ENCODE data around the gene SLC15A1. TPM values are rescaled to one million over a fixed set of nuclear protein-coding genes. Genes with fewer than 3 reads are reported as not detected.

The SLC15A1 gene
- total and polyA plus RNA-seq, 9 donors, result 0.04 to 14.1 (median 0.21) TPM; not detected in 1

DNA sequence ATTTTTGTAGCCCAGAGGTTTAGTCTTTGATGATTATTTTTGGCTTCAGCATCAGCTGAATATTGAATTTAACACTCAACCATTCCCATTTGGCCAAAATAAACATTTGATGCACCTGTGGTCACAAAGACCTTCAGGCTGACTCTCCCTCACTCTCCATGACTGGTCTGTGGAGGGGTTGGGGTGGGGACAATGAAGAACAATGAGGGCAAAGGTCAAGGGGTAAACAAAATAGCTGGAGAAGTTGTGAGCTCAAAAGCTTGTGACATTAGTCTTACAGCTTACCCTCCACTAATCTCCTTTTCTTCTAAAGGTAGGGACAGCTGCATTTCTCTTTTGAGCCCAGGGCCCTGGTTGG is 86.9 kb downstream of the SLC15A1 start:
- no peak overlapping the region for H3K4me3 ChIP-seq (ENCODE audit: low read length)

DNA sequence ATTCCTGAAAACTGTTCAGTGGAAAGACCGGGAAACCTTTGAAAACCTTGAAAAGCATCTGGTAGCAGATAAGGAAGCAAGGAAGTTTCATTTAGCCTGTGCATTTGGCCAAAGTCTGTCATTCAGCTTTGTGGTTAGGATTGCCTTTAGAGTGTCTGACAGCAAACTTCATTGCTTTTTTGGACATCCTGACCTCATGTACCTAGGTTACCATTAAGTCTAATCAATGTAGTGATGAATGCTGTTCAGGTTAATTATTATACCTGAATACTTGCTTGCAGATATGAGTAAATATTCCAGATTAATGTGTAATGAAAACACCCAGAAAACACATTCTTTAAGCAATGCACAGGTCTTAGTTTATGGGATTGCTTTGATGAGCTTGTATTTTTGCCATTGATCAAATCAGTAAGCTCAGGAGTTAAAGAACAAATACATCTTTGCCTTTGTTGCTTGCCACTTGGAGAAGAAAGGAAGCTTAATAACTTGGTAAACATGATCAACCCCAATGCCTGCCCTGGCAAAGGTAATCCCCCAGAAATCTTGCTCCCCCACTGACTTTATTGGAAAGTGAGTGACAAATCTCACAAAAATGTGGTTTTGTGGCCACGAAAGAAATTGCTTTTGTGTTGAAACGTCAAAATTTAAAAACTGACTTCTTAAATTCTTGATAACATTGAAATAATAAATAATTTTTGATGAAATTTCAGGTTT is 87.4 kb downstream of the SLC15A1 start:
- DNase-seq, result no peak
- WGBS (ENCODE audit: insufficient coverage), result no CpG with 5 or more reads among the region's 3 CpGs
- Histone ChIP-seq H3K4me1 (ENCODE audit: control insufficient read depth, insufficient read depth, low read length) (no peaks in the 10 kb centered on the region), H3K27me3 (ENCODE audit: control insufficient read depth, insufficient read depth, low read length) (peaks cover 6% of the 10 kb centered on the region), H3K36me3 (ENCODE audit: control insufficient read depth, insufficient read depth, low read length) (no peaks in the 10 kb centered on the region), H3K9me3 (replicated peaks; ENCODE audit: control insufficient read depth, low read depth, low read length) (no peaks in the 10 kb centered on the region), H3K27ac (ENCODE audit: low read length) (no peak overlapping the region), H3K4me3 (ENCODE audit: low read length) (no peak overlapping the region)

More for the DNA sequence above, 86.9 kb downstream of the SLC15A1 start:
- Histone ChIP-seq H3K36me3 (ENCODE audit: control insufficient read depth, insufficient read depth, low read length) (no peaks in the 10 kb centered on the region), H3K4me1 (ENCODE audit: control insufficient read depth, insufficient read depth, low read length) (no peaks in the 10 kb centered on the region), H3K9me3 (replicated peaks; ENCODE audit: control insufficient read depth, low read depth, low read length) (no peaks in the 10 kb centered on the region), H3K27ac (ENCODE audit: low read length) (no peak overlapping the region), H3K27me3 (ENCODE audit: control insufficient read depth, insufficient read depth, low read length) (peaks cover 8% of the 10 kb centered on the region)
- no peak for DNase-seq

DNA sequence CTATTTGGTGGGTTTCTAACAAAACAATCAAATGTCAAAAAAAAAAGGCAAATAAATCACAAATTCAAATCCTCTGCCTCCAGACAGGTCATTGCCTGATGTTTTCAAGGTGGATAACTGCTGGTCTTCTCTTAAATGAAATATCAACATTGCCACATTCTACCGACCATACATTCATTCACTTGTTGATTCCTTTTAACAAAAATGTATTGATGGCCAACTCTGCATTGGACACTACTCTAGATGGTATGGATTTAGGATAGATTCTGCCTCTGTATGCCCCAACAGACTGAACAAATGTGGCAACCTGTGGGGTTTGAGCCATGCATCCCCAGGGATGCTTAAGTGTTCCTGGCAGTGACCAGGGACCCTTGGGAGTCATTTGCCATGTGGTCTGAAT is 88.0 kb downstream of the SLC15A1 start:
- Histone ChIP-seq H3K9me3 (replicated peaks; ENCODE audit: control insufficient read depth, low read depth, low read length) (no peaks in the 10 kb centered on the region), H3K27me3 (ENCODE audit: control insufficient read depth, insufficient read depth, low read length) (peaks cover 6% of the 10 kb centered on the region), H3K4me1 (ENCODE audit: control insufficient read depth, insufficient read depth, low read length) (no peaks in the 10 kb centered on the region), H3K36me3 (ENCODE audit: control insufficient read depth, insufficient read depth, low read length) (no peaks in the 10 kb centered on the region), H3K4me3 (ENCODE audit: low read length) (no peak overlapping the region), H3K27ac (ENCODE audit: low read length) (no peak overlapping the region)
- WGBS (ENCODE audit: insufficient coverage), result no CpG with 5 or more reads among the region's 1 CpG
- no peak for DNase-seq

DNA sequence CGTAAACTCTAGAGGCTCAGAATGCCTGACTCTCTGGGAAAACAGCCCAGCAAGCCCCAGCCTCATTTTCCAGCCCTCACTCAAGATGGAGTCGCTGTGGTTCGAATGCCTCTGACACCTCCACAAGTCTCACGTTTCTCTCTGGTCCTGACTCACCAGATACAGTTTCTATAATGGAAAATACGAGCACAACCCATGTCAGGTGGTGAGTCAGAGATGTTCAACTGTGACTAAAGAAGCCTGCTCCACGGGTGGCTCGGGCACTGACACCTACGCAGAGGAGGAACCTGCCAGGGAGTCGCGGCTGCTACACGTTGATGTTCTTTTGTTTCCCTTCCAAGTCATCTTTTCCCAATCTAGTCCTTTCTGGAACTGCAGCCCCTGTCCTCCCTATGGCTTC is 88.4 kb downstream of the SLC15A1 start:
- DNase-seq, result no peak
- Histone ChIP-seq H3K36me3 (ENCODE audit: control insufficient read depth, insufficient read depth, low read length) (no peaks in the 10 kb centered on the region), H3K4me3 (ENCODE audit: low read length) (no peak overlapping the region), H3K27ac (ENCODE audit: low read length) (no peak overlapping the region), H3K9me3 (replicated peaks; ENCODE audit: control insufficient read depth, low read depth, low read length) (no peaks in the 10 kb centered on the region), H3K27me3 (ENCODE audit: control insufficient read depth, insufficient read depth, low read length) (peaks cover 6% of the 10 kb centered on the region), H3K4me1 (ENCODE audit: control insufficient read depth, insufficient read depth, low read length) (no peaks in the 10 kb centered on the region)
- whole genome bisulfite sequencing (ENCODE audit: insufficient coverage), result 80% methylated on average over 4 of the region's 11 CpGs

DNA sequence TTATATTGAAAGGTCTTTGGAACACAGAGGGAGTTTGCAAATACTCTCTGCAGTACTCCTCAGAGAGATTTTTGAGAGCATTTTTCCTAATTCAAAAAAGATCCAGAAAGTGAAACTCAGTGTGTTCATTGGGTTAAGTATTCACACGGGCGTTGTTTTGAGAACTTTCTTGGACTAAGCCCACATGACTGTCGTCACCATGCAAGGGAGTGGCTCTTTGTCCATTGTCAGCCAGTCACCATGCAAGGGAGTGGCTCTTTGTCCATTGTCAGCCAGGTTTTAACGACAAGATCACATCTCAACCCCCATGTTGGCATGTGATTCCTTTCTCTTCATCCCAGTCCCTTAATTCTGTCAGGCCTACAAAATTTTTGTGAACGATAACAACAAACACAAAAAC is 94.3 kb downstream of the SLC15A1 start:
- H3K27ac ChIP-seq (ENCODE audit: low read length), result peak overlapping the region; percentile 52
- peaks cover 8% of the 10 kb centered on the region for H3K4me1 ChIP-seq (ENCODE audit: control insufficient read depth, insufficient read depth, low read length)
- peaks cover 4% of the 10 kb centered on the region for H3K27me3 ChIP-seq (ENCODE audit: control insufficient read depth, insufficient read depth, low read length)
- no peaks in the 10 kb centered on the region for H3K9me3 ChIP-seq (replicated peaks; ENCODE audit: control insufficient read depth, low read depth, low read length)
- H3K36me3 ChIP-seq (ENCODE audit: control insufficient read depth, insufficient read depth, low read length), result no peaks in the 10 kb centered on the region
- peak; percentile 88 for DNase-seq
- WGBS (ENCODE audit: insufficient coverage), result 21% methylated on average over 5 of the region's 5 CpGs
- no peak overlapping the region for H3K4me3 ChIP-seq (ENCODE audit: low read length)

DNA sequence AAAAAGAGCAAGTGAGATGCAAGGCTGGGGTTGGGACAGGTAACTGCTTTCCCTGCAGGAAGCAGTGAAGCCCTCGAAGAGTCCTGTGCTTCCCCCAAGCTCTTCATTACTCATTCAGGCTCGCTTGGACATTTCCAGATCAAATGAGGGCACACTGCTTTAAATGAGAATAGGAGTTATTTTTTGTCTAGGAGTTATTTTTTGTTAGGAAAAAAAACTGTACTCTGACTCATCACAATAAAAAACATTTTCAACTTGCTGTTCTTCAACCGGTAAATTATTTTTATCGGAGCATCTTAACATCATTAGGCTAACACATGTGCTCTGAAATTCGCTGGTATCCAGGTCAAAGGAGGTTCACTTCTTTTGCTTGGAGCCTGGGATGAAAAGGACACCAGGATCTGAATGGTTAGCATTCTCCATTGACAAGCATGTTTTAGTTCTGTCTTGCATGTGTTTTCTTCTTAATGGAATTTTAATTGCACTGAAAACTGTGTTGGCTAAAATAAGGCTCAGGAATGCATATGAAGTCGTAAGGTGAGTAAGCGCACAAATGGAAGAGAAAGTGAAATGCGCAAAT is 94.9 kb downstream of the SLC15A1 start:
- WGBS (ENCODE audit: insufficient coverage), result 43% methylated on average over 3 of the region's 8 CpGs
- no peaks in the 10 kb centered on the region for H3K36me3 ChIP-seq (ENCODE audit: control insufficient read depth, insufficient read depth, low read length)
- H3K4me1 ChIP-seq (ENCODE audit: control insufficient read depth, insufficient read depth, low read length), result peaks cover 8% of the 10 kb centered on the region
- no peak overlapping the region for H3K4me3 ChIP-seq (ENCODE audit: low read length)
- no peaks in the 10 kb centered on the region for H3K9me3 ChIP-seq (replicated peaks; ENCODE audit: control insufficient read depth, low read depth, low read length)
- peak; percentile 32 for DNase-seq
- peak overlapping the region; percentile 52 for H3K27ac ChIP-seq (ENCODE audit: low read length)
- peaks cover 4% of the 10 kb centered on the region for H3K27me3 ChIP-seq (ENCODE audit: control insufficient read depth, insufficient read depth, low read length)

DNA sequence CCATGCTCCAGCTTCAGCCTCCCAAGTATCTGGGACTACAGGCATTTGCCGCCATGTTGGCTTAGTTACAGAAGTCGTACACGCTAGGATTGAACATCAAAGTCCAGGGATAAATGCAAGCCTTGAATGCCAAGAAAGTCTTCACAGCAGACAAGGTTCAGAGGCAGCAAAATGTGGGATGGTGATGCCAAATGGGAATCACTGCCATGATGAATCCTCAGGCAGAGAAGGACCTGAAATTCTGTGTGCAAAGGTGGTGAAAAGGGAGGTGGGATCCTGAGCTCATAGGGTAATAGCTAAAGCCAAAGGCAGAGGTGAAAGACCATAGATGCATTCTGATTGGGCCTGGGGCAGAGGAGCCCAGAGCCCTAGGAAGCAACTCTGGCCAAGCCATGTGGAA is 96.2 kb downstream of the SLC15A1 start:
- peaks cover 4% of the 10 kb centered on the region for H3K27me3 ChIP-seq (ENCODE audit: control insufficient read depth, insufficient read depth, low read length)
- no peak overlapping the region for H3K4me3 ChIP-seq (ENCODE audit: low read length)
- no peaks in the 10 kb centered on the region for H3K9me3 ChIP-seq (replicated peaks; ENCODE audit: control insufficient read depth, low read depth, low read length)
- no peak overlapping the region for H3K27ac ChIP-seq (ENCODE audit: low read length)
- 95% methylated on average over 3 of the region's 3 CpGs for WGBS (ENCODE audit: insufficient coverage)
- H3K36me3 ChIP-seq (ENCODE audit: control insufficient read depth, insufficient read depth, low read length), result no peaks in the 10 kb centered on the region
- peaks cover 16% of the 10 kb centered on the region for H3K4me1 ChIP-seq (ENCODE audit: control insufficient read depth, insufficient read depth, low read length)
- no peak for DNase-seq

DNA sequence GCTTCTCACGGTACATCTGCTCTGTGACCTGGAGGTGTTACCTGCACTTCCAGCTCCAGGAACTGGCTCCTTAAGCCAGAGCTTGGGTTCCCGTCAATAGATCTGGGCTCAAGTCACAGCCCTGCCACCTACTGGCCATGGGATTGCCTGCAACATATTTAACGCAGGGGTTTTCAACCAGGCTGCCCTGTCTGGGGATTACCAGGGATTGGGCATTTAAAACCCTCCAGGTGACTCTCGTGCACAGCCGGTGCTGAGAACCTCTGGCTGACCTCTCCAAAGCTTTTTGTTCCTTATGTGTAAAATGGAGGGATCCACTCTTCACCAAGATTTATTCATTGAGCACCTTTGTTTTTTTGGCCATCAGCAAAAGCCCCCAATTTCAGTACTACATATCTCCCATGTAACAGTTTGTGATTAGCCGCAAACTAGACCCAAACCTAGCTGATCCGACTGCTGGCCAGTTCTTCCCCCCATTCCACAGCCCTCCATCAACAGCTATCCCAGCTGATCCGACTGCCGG is 98.9 kb downstream of the SLC15A1 start:
- Histone ChIP-seq H3K27me3 (ENCODE audit: control insufficient read depth, insufficient read depth, low read length) (peaks cover 4% of the 10 kb centered on the region), H3K4me3 (ENCODE audit: low read length) (no peak overlapping the region), H3K9me3 (replicated peaks; ENCODE audit: control insufficient read depth, low read depth, low read length) (no peaks in the 10 kb centered on the region), H3K27ac (ENCODE audit: low read length) (no peak overlapping the region), H3K36me3 (ENCODE audit: control insufficient read depth, insufficient read depth, low read length) (no peaks in the 10 kb centered on the region), H3K4me1 (ENCODE audit: control insufficient read depth, insufficient read depth, low read length) (peaks cover 16% of the 10 kb centered on the region)
- peak; percentile 85 for DNase-seq
- WGBS (ENCODE audit: insufficient coverage), result 30% methylated on average over 7 of the region's 9 CpGs

DNA sequence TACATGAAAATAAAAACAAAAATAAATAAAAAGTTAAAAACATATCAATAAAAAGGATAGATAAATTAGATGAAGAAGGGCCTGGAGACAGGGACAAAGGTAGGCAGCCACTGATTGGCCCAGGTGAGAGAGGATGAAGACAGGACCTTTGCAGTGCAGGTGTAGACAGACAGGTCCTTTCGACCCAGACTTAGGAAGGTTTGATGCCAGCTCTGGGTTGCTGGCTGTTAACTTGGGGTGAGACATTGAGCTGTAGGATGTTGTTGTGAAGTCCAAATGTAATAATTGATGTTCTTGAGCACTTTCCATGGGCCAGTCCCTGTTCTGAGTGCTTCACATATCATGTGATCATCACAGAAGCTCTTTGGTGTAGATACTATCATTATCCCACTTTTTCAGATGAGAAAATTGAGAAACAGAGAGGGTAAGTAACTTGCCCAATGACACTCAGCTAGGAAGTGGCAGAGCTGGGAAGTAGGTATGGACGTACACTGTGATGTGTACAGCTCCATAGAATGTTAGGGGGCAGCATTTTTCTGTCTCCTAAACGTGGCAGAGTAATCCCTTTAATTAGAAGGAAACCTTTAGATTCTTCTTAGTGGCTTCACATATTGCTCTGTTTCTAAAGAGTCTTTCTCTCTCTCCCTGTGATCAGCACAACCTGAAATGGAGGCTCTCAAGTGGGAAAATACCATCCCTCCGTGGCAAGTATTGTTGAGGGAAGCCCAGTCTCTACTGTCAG is 99.6 kb downstream of the SLC15A1 start:
- H3K4me3 ChIP-seq (ENCODE audit: low read length), result no peak overlapping the region
- H3K36me3 ChIP-seq (ENCODE audit: control insufficient read depth, insufficient read depth, low read length), result no peaks in the 10 kb centered on the region
- no peaks in the 10 kb centered on the region for H3K9me3 ChIP-seq (replicated peaks; ENCODE audit: control insufficient read depth, low read depth, low read length)
- H3K27ac ChIP-seq (ENCODE audit: low read length), result no peak overlapping the region
- H3K27me3 ChIP-seq (ENCODE audit: control insufficient read depth, insufficient read depth, low read length), result peaks cover 4% of the 10 kb centered on the region
- DNase-seq, result no peak
- peaks cover 16% of the 10 kb centered on the region for H3K4me1 ChIP-seq (ENCODE audit: control insufficient read depth, insufficient read depth, low read length)
- WGBS (ENCODE audit: insufficient coverage), result 0% methylated on average over 1 of the region's 4 CpGs

DNA sequence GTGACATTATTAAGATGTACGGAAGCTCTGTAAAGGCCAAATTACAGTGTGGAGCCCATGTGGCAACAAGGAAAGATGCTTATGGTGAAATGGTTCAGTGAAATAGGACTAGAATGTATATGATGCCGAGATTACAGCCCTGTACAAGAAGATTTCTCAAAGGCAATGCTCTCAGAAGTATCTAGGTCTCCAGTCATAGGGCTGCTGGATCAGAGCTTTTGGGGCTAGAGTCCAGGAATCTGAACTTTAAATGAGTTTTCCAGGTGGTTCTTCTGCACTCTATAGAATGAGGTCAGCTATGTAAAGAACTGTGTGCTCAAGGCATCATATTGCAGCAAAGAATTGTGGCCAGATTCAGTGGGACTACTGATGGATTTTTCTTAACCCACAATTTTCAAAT is 100.2 kb downstream of the SLC15A1 start:
- Histone ChIP-seq H3K9me3 (replicated peaks; ENCODE audit: control insufficient read depth, low read depth, low read length) (no peaks in the 10 kb centered on the region), H3K4me3 (ENCODE audit: low read length) (no peak overlapping the region), H3K4me1 (ENCODE audit: control insufficient read depth, insufficient read depth, low read length) (peaks cover 14% of the 10 kb centered on the region), H3K27me3 (ENCODE audit: control insufficient read depth, insufficient read depth, low read length) (peaks cover 4% of the 10 kb centered on the region), H3K36me3 (ENCODE audit: control insufficient read depth, insufficient read depth, low read length) (no peaks in the 10 kb centered on the region), H3K27ac (ENCODE audit: low read length) (peak overlapping the region; percentile 29)
- DNase-seq, result peak; percentile 77
- WGBS (ENCODE audit: insufficient coverage), result 20% methylated on average over 1 of the region's 2 CpGs

All from muscle of leg (tissue), 11 donors.